Nephron progenitor cell (in vitro differentiated cells): ENCODE data around the gene CLEC16A.

Experiments
- DNase-seq: peaks from one replicate; pipeline ENCODE4 v3.0.0; 2021
- H3K27ac Mint-ChIP-seq: 2 replicates; pipeline ENCODE4 v1.8.0; 2021; ENCODE audit warnings: mild to moderate bottlenecking, moderate library complexity, mixed read lengths
- H3K27me3 Mint-ChIP-seq: 2 replicates; pipeline ENCODE4 v1.8.0; 2021; ENCODE audit warnings: mild to moderate bottlenecking, low read depth, mixed read lengths; ENCODE audit not compliant: poor library complexity
- H3K36me3 Mint-ChIP-seq: 2 replicates; pipeline ENCODE4 v1.8.0; 2021; ENCODE audit warnings: low read depth, mixed read lengths
- H3K4me1 Mint-ChIP-seq: 2 replicates; pipeline ENCODE4 v1.8.0; 2021; ENCODE audit warnings: mixed read lengths
- H3K4me3 Mint-ChIP-seq: 2 replicates; pipeline ENCODE4 v1.8.0; 2021; ENCODE audit warnings: mild to moderate bottlenecking, moderate library complexity, mixed read lengths
- H3K9me3 Mint-ChIP-seq: 2 replicates; pipeline ENCODE4 v1.8.0; 2021; ENCODE audit warnings: mild to moderate bottlenecking, moderate library complexity, mixed read lengths
- TF ChIP-seq, protein P1 (sequence below): fragments of 200-600 bp; sonication (generic); IDR thresholded peaks from 2 replicates; pipeline ENCODE4 v1.5.0; 2021; ENCODE audit warnings: antibody characterized with exemption

The CLEC16A gene

DNA sequence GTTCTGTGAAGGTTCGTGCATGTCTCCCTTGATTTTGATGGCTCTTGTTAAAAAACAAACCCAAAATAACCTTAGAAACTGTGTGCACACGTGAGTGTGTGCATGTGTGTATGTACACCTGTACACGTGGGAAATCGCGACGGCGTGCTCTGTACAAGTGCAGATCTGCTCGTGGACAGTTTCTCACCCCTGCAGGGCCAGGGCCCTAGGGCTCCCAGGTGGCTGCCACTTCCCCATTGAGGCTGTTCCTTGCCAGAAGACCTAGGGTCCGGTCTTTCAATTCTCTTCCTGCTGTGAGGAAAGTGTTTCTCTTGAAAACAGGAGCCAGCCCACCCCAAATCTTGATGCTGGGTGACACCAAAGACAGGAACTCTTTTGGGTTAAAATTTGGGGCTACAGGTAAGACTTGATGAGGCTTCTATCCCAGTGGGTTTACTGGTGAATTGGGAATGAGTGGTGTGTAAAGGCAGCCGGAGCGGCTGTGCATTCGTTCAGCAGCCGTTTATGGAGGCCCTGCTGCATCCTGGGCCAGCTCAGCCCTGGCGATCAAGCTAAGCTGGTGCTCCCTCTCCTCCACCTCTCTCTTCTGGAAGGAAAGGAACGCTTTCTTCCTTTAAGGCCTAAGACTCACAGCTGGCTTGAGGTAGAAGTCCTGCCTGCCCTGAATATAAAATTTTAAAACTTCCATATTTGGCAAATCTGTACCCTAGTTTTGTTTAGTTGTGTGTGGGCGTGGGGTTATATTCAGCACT is 137.9 kb downstream of the CLEC16A start:
- TF ChIP-seq, protein P1, sequence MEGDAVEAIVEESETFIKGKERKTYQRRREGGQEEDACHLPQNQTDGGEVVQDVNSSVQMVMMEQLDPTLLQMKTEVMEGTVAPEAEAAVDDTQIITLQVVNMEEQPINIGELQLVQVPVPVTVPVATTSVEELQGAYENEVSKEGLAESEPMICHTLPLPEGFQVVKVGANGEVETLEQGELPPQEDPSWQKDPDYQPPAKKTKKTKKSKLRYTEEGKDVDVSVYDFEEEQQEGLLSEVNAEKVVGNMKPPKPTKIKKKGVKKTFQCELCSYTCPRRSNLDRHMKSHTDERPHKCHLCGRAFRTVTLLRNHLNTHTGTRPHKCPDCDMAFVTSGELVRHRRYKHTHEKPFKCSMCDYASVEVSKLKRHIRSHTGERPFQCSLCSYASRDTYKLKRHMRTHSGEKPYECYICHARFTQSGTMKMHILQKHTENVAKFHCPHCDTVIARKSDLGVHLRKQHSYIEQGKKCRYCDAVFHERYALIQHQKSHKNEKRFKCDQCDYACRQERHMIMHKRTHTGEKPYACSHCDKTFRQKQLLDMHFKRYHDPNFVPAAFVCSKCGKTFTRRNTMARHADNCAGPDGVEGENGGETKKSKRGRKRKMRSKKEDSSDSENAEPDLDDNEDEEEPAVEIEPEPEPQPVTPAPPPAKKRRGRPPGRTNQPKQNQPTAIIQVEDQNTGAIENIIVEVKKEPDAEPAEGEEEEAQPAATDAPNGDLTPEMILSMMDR, result no peak
- peaks cover 93% of the 10 kb centered on the region for H3K4me1 Mint-ChIP-seq
- H3K27me3 Mint-ChIP-seq, result peaks cover 14% of the 10 kb centered on the region
- no peak overlapping the region for H3K4me3 Mint-ChIP-seq
- H3K36me3 Mint-ChIP-seq, result peaks cover 4% of the 10 kb centered on the region
- DNase-seq, result no peak
- no peaks in the 10 kb centered on the region for H3K9me3 Mint-ChIP-seq
- H3K27ac Mint-ChIP-seq, result peak overlapping the region; percentile 79

DNA sequence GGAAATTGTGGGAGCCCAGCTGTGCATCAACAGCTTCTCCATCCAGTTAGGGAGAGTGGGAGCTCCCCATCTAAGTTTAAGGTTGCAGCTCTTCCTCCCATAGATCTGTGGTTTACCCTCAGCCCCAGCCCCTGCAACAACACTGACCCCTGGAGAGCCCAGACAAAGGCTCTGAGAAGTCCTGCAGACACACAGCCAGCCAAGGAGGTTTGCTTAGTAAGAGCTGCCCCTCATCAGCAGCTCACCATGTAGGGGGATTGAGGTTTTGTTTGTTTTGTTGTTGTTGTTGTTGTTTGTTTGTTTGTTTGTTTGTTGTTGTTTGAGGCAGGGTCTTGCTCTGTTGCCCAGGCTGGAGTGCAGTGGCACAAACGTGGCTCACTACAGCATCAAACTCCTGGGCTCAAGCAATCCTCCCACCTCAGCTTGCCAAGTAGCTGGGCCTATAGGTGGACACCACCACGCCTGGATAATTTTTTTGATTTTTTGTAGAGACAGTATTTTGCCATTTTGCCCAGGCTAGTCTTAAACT is 138.6 kb downstream of the CLEC16A start:
- TF ChIP-seq, protein P1, result no peak
- peaks cover 4% of the 10 kb centered on the region for H3K36me3 Mint-ChIP-seq
- peaks cover 14% of the 10 kb centered on the region for H3K27me3 Mint-ChIP-seq
- H3K4me3 Mint-ChIP-seq, result no peak overlapping the region
- H3K9me3 Mint-ChIP-seq, result no peaks in the 10 kb centered on the region
- H3K27ac Mint-ChIP-seq, result peak overlapping the region; percentile 79
- DNase-seq, result no peak
- H3K4me1 Mint-ChIP-seq, result peaks cover 92% of the 10 kb centered on the region

DNA sequence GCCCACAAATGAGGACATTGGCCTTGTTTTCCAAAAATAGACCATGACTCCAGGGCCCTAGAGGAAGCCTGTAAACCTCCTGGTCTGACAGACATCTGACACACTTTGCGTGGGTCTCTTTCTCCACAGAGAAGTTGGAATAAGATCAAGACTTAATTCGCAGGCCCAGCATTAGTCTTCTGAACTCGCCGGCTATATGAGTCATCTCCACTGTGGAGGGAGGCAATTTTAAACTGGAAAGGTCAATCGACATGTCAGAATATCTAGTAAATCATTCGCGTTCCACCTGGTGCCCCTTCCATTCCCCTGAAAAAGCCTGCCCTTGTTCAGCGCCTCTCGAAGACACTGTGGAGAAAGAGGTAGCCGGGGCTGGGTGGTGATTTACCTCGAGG is 140.1 kb downstream of the CLEC16A start:
- Mint-ChIP-seq H3K27me3 (peaks cover 14% of the 10 kb centered on the region), H3K36me3 (peaks cover 4% of the 10 kb centered on the region), H3K27ac (peak overlapping the region; percentile 99), H3K9me3 (no peaks in the 10 kb centered on the region), H3K4me3 (peak overlapping the region; percentile 26), H3K4me1 (peaks cover 87% of the 10 kb centered on the region)
- TF ChIP-seq, protein P1, result no peak
- DNase-seq, result no peak

DNA sequence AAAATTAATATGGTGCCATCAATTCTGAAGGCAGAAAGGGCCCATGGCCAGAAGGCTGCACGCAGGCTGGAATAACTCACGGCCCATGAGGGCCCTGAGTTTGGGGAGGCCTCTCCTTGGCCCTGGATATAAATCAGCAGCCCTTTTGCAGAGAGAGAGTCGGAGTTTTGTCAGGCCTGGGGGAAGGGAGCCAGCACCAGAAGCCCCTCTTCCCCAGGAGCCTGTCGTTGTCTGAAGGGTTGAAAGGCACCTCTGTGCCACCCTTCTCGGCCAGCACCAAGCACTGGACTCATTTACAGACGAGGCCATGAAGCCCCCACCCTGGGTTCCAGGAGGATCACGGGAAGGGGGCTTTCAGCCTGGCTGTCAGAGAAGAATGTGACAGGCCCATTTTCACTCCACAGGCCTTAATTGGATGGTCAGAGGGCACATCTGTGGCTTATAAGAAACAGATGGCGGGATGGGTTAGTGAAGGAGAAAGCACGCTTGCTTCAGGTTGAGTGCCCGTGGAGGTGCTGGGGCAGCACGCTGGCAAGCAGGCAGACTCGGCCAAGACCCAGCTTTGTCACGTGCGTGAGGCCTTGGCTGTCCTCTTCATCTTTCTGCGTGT is 140.6 kb downstream of the CLEC16A start:
- Mint-ChIP-seq H3K4me1 (peaks cover 87% of the 10 kb centered on the region), H3K36me3 (peaks cover 4% of the 10 kb centered on the region), H3K9me3 (no peaks in the 10 kb centered on the region), H3K27me3 (peaks cover 14% of the 10 kb centered on the region), H3K4me3 (peak overlapping the region; percentile 41), H3K27ac (peak overlapping the region; percentile 99)
- peak; percentile 42 for DNase-seq
- TF ChIP-seq, protein P1, result no peak

DNA sequence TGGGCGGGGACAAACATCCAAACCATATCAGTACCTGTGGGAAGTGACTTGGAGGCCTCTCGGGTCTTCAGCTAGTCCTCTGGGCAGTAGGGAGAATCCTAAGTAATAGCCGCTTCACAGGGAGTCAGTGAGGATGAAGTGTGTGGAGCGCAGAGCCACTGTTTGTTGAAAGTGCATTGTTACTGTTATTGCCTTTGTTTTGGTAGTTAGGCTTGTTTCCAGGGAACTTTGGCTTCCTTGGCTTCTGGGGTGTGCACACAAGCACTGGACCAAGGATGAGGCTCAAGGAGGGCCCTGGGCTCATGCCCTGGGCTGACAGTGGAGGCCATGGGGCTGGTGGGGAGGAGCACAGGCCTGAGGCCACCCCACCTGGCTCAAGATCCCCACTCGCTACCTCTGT is 141.6 kb downstream of the CLEC16A start:
- peaks cover 4% of the 10 kb centered on the region for H3K36me3 Mint-ChIP-seq
- H3K9me3 Mint-ChIP-seq, result no peaks in the 10 kb centered on the region
- no peak overlapping the region for H3K27ac Mint-ChIP-seq
- H3K4me1 Mint-ChIP-seq, result peaks cover 80% of the 10 kb centered on the region
- H3K4me3 Mint-ChIP-seq, result no peak overlapping the region
- DNase-seq, result no peak
- TF ChIP-seq, protein P1, result no peak
- peaks cover 11% of the 10 kb centered on the region for H3K27me3 Mint-ChIP-seq
